Activated T-cell treated with anti-CD3 and anti-CD28 coated beads, Interleukin-2, amount 50 U/mL, for 72 hours (primary cell): ENCODE results near the gene HOXB2. TPM values are rescaled to one million over a fixed set of nuclear protein-coding genes. Genes with fewer than 3 reads are reported as not detected.

Experiments used
- ATAC-seq, 2 donors: fragments of 150-1000 bp; cut with Tn5 transposase; replicated peaks in 1 of 2; 2 replicates each; pipeline ENCODE4 v1.10.0; 2021; ENCODE audit warnings: moderate library complexity in 2 of 2, mild to moderate bottlenecking in 1 of 2
- DNase-seq, 2 donors: peaks; one replicate each; pipeline ENCODE4 v3.0.0; 2021 to 2022; ENCODE audit warnings: mixed read lengths in 1 of 2
- H3K27ac Mint-ChIP-seq: one replicate; pipeline ENCODE4 v1.8.0; 2022; ENCODE audit warnings: mild to moderate bottlenecking, moderate library complexity, mixed read lengths
- H3K27me3 Mint-ChIP-seq: one replicate; pipeline ENCODE4 v1.8.0; 2022; ENCODE audit warnings: low read depth, mixed read lengths
- H3K36me3 Mint-ChIP-seq, 2 donors: one replicate each; pipeline ENCODE4 v1.8.0; 2022; ENCODE audit warnings: mixed read lengths in 2 of 2, mild to moderate bottlenecking in 1 of 2; ENCODE audit not compliant: insufficient read depth in 2 of 2
- H3K4me1 Mint-ChIP-seq: one replicate; pipeline ENCODE4 v1.8.0; 2022; ENCODE audit warnings: low read depth, mixed read lengths
- H3K4me3 Mint-ChIP-seq, 2 donors: one replicate each; pipeline ENCODE4 v1.8.0; 2022; ENCODE audit warnings: mild to moderate bottlenecking in 2 of 2, mixed read lengths in 2 of 2, moderate library complexity in 2 of 2
- H3K9me3 Mint-ChIP-seq, 2 donors: one replicate each; pipeline ENCODE4 v1.8.0; 2022; ENCODE audit warnings: mixed read lengths in 2 of 2
- total RNA-seq, 2 donors: library from RNA; stranded (reverse); gene quantifications; one replicate each; pipeline ENCODE4 v1.2.3, GENCODE V29; 2022

HOXB2 gene
- total RNA-seq, 2 donors from 2014 or later = 18.1 to 37.7 TPM

DNA sequence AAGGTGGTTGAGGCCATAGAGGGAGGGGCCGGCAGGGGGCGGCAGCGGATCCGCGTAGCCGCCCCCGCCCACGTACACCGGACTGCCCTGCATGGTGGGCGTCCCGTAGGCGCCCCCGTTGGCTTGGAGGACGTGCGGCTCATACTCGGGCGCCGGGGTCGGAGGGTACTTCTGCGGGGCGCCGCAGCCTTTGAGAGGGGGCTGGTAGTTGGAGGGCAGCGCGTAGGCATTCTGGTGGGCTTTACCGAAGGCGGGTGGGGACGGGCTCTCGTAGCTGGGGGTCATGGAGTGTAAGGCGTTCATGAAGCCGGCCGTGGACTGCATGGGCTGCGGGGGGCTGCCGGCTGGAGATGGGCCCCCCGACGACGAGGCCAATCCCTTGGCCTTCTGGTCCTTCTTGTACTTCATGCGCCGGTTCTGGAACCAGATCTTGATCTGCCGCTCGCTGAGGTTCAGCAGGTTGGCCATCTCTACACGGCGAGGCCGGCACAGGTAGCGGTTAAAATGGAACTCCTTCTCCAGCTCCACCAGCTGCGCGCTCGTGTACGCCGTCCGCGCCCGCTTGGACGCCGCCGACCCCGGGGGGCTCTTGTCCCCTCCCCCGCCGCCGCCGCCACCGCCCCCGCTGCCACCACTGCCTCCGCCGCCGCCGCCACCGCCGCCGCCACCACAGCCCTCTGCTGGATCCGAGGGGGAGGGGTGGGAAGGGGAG, 5.7 kb upstream of the HOXB2 start:
- Mint-ChIP-seq H3K4me3 (no peak overlapping the region), H3K4me1 (peaks cover 29% of the 10 kb centered on the region), H3K9me3 (no peaks in the 10 kb centered on the region), H3K27ac (no peak overlapping the region), H3K36me3 (peaks cover 0 to 2% of the 10 kb centered on the region in 2 donors), H3K27me3 (peaks cover 1% of the 10 kb centered on the region)
- ATAC-seq (no peak), DNase-seq (no peak)

DNA sequence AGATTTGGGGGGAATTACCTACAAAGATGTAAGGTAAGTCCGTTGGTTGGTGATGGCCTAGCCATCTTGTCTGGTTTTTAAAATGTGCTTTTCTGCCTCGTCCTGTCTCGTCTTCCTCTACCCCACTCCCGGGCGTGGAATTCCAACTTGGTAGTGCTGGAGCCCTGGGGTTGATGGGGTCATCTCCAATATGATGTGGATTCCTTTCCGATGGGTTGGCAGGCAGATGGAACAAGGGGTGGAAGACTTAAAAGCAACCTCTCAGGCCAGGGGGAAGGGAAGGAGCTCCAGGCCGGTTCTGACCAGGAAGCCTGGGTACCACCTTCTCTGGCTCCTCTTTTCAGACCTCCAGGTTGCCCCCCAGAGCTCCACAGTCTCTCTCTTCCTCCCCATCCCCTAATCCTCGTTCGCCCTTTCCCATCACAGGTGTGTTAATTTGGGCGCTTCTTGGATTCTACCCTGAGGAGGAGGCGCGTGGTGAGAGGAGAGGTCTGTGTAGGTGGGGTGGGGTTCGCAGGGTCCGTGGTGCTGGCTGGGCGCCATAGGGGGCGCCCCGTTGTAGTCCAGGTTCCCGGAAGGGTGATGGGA, 5.1 kb upstream of the HOXB2 start:
- Mint-ChIP-seq H3K27me3 (no peaks in the 10 kb centered on the region), H3K36me3 (no peaks in the 10 kb centered on the region), H3K27ac (no peak overlapping the region), H3K9me3 (no peaks in the 10 kb centered on the region), H3K4me1 (peaks cover 31% of the 10 kb centered on the region), H3K4me3 (no peak overlapping the region)
- no peak for ATAC-seq
- no peak for DNase-seq

DNA sequence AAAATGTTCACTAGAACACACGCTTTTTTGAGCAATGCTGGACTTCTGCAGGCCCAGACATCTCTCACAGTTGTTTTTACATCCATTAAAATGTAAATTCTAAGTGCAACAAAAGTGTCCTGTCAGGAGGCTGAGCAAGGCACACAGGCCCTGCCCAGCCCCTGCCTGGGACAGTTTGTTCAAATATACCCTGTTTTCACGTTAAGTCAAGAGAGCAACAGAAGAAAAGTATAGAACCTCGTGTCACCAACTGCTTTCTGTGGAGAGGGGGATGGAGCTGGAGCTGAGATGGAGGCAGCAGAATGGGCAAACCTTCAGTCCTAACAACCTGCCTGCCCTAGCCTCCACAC, 4.3 kb upstream of the HOXB2 start:
- peaks cover 34% of the 10 kb centered on the region for H3K4me1 Mint-ChIP-seq
- no peaks in the 10 kb centered on the region for H3K9me3 Mint-ChIP-seq
- no peak overlapping the region for H3K27ac Mint-ChIP-seq
- H3K36me3 Mint-ChIP-seq = no peaks in the 10 kb centered on the region
- no peak overlapping the region for H3K4me3 Mint-ChIP-seq
- DNase-seq = no peak
- ATAC-seq = no peak
- no peaks in the 10 kb centered on the region for H3K27me3 Mint-ChIP-seq

DNA sequence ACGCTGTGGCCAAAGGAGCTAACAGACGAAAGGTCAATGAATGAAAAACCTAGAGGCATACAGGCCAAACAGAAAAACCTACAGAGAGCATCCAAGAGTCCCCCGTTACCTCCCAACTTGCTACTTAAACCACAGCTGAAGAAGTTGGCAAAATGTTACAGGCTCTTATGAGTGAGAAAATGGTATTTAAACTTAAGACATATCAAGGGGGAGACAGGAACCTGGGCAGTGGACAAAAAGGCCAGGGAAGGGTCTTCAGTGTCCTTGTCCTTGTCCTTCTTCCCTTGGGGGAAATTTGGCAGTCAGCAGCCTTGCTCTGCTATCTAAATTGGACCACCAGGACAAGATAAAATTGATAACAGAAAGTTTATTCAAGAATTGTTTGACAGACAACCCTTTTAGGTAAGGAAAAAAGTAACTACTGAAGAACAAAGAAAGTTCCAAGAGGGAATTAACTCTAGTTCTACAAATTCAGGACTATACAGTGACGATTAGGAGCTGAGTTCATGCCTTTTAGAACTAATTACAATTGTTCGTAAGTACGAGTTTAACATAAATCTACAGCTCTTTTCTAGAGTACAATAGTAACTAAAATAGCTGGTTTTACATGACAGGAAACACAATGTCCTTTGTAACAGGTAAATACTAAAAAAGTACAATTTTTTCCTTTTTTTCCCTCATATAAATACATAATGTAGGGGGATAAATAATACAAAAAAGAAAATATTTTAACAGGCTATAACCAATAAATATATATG, 3.8 kb upstream of the HOXB2 start:
- H3K4me3 Mint-ChIP-seq = peak overlapping the region; percentile 73 to 96
- ATAC-seq (no peak), DNase-seq (no peak)
- peak overlapping the region; percentile 89 for H3K27ac Mint-ChIP-seq
- H3K36me3 Mint-ChIP-seq = peaks cover 0 to 3% of the 10 kb centered on the region in 2 donors
- H3K27me3 Mint-ChIP-seq = no peaks in the 10 kb centered on the region
- peaks cover 39% of the 10 kb centered on the region for H3K4me1 Mint-ChIP-seq
- H3K9me3 Mint-ChIP-seq = no peaks in the 10 kb centered on the region

DNA sequence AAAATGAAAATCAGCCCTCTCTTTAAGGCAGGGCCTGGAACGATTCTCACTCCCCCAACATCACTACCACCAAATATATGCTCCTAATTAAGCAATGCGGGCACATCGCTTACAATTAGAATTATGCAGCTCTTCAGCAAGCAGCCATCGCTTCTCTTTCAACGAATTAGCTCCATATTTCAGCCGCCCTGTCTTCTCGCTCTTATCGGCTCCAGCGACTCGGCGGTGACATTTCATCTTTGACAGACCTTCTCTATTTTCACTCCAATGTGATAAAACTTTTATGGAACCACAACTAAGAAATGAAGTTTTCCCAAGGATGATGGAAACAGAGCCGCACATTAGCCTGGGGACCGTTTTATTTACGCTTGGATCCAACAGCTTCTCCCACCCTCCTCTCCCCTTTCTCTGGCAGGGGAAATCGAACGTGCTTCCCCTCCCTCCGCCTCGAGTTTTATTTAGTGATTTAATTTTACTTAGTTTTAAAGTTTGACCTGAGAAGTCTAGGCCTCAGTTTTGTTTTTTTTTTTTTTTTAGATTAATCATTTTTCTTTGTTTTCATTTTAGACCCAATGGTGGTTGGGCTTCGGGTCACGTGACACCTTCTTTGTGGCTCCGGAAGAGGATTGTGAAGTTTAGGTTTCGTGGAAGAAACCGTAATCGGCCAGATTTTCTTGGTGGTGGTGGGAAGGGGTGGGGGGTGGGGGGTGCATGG, 3.1 kb upstream of the HOXB2 start:
- peak overlapping the region; percentile 87 for H3K27ac Mint-ChIP-seq
- no peak for ATAC-seq
- H3K4me3 Mint-ChIP-seq = peak overlapping the region; percentile 73 to 96
- H3K4me1 Mint-ChIP-seq = peaks cover 39% of the 10 kb centered on the region
- H3K27me3 Mint-ChIP-seq = no peaks in the 10 kb centered on the region
- peaks cover 0 to 3% of the 10 kb centered on the region in 2 donors for H3K36me3 Mint-ChIP-seq
- H3K9me3 Mint-ChIP-seq = no peaks in the 10 kb centered on the region
- DNase-seq = peak; percentile 48 to 55

DNA sequence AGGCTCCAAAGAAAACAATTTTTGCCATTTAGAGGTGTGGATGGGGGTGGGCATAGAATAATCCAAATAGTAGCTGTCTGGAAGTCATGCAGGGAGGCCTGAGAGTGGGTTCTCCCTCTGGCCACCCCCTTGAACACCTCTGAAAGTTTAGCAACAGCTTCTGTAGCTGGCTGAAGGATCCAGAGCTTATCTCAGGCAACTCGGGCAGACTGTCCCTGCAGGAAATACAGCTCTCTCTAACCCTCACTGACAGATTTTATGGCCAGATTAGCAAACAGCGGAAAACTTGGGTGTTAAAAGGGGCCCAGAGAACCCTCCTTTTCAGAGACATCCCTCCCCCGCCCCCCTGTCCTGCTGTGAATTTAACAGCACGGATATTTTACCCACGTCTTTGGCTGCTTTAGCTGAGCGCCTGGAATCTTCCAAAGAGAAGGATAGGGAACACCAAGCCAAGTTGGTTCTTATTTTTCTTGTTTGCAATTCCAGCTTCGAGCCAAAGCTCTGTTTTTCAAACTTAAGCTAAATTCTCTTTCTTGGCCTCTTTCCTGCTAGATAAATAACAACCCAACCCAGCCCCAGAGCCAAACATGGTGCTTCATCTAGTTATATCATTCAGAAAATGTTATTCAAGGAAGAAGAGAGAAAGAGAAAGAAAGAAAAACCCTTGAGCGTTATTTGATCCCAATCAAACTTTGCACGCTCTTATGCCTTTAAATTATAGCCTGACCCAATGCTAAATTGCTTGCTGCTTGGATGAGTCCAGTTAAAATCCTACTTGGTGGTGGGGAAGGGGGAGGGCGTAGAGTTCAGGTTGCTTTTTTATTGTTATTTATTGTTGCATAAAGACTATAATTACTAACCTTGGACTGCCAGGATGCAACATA, 2.3 kb upstream of the HOXB2 start:
- DNase-seq (no peak), ATAC-seq (no peak)
- H3K36me3 Mint-ChIP-seq = peaks cover 4 to 8% of the 10 kb centered on the region in 2 donors
- peak overlapping the region; percentile 90 to 96 for H3K4me3 Mint-ChIP-seq
- no peaks in the 10 kb centered on the region for H3K27me3 Mint-ChIP-seq
- peaks cover 42% of the 10 kb centered on the region for H3K4me1 Mint-ChIP-seq
- no peaks in the 10 kb centered on the region for H3K9me3 Mint-ChIP-seq
- peak overlapping the region; percentile 87 for H3K27ac Mint-ChIP-seq

DNA sequence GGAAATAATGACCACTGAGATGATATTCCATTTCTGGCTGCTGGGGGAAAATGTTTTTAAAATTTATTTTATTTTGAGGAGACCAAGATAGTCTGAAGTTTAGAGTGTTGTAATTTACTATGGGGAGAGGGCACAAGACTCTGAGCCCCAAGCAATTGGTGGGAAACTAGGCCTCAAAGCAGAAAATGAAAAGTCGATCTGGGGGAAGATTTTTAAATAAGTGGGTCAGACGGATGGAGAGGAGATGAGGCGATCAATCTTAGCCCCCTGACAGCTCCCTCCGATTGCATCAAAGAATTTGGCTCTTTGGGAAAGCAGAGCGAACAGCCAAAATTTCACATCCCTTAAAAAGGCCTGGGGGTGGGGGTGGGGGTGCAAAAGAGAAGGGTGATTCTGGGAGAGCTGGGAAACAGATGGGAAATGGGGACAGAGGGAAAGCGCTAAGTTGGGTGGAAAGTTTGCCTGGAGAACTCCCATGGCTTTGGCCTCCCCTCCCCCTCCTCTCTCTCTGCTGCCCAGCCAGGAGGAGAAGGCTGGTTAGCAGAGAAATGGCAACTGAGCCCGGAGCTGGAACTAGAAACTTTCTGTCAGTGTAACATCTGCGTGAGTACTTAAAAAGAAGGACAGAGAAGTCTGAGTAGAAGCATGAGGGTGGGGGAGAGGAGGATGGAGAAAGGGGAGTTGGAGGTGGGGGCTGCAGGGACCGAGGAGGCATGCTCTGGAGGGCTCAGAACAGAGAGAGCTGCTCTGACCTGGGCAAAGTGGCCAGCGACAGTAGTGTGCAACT, 1.4 kb upstream of the HOXB2 start:
- Mint-ChIP-seq H3K9me3 (no peaks in the 10 kb centered on the region), H3K36me3 (peaks cover 8 to 10% of the 10 kb centered on the region in 2 donors), H3K27ac (peak overlapping the region; percentile 47), H3K27me3 (no peaks in the 10 kb centered on the region), H3K4me3 (peak overlapping the region; percentile 90 to 96), H3K4me1 (peaks cover 47% of the 10 kb centered on the region)
- no peak for ATAC-seq
- no peak for DNase-seq

DNA sequence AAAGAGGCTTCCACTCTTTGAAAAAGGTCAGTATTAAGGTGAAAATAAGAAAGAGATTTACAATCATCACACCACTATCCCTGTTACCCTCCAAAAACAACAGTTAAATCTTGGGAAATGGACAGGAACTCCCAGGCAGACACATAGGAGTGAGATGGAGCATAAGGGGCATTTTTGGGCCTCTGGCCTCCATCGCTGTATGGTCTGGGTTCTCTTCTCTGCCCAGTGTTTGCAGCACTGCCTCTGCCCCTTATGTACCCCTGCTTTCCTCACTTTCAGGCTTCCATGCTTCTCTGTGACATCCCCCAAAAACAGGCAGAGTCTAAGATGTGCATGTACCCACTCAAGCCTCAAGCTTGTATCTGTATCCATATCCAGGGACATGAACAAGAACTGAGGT, 630 bp upstream of the HOXB2 start:
- Mint-ChIP-seq H3K4me1 (peaks cover 52% of the 10 kb centered on the region), H3K27me3 (no peaks in the 10 kb centered on the region), H3K4me3 (peak overlapping the region; percentile 90 to 96), H3K9me3 (no peaks in the 10 kb centered on the region), H3K36me3 (peaks cover 8 to 10% of the 10 kb centered on the region in 2 donors), H3K27ac (peak overlapping the region; percentile 55)
- ATAC-seq = no peak
- DNase-seq = no peak

DNA sequence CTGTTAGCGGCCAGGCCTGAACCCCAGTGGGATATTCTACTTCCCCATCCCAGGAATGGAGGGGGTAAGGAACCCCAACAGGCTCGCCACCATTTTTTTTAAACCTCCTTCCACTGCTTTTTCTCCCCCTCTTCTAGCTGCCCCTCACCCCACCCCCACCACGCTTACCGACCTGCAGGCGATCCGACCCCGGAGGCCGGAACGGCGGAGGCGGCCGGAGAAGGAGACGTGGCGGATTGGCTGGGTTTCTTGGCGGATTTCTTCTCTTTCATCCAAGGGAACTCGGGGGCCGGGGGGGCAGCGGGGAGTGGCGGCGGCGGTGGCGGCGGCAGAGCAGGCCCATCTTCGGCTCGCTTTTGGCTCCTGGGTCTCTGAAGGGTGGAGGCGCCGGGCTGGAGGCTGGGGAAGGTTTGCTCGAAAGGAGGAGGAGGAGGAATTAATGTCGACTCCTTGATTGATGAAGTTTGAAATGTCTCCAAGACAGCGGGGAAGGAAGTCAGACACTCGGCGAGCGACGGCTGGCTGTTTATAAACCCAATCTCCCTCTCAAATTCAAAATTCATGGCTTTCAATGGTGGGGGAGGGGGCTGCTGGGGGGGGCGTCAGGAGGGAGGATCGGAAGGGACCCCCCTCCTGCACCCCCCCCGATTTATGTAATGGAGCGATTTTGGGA, 424 bp downstream of the HOXB2 start:
- peak; percentile 3 to 9 for ATAC-seq

DNA sequence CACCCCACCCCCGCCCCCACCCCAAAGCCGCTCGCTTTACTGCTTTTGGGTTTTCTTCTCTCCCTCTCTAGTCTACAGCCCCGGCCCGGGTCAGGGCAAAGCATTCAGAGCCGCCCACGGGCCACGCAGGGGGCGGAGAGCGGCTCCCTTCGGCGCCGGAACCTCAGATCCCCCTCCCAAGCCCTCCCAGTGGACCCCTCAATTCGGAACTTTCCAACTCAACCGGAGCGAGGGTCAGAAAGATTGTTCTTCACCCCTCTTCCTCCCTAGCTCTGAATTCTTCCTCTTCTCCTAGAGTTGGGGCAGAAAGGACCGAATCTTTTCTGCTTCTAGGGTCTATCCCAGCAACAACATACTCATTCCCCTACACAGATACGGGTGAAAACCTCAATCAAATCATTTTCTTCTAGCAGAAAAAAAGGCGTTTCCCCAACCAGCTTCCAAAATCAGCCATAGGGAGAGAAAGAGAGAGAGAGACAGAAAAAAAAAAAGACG, 1.0 kb downstream of the HOXB2 start:
- H3K4me3 Mint-ChIP-seq = peak overlapping the region; percentile 90 to 96
- H3K9me3 Mint-ChIP-seq = no peaks in the 10 kb centered on the region
- peaks cover 7% of the 10 kb centered on the region for H3K27me3 Mint-ChIP-seq
- H3K27ac Mint-ChIP-seq = peak overlapping the region; percentile 96
- DNase-seq (peak; percentile 61 to 72), ATAC-seq (peak; percentile 60 to 63)
- H3K36me3 Mint-ChIP-seq = peaks cover 8 to 10% of the 10 kb centered on the region in 2 donors
- H3K4me1 Mint-ChIP-seq = peaks cover 60% of the 10 kb centered on the region

More for the DNA sequence above, 424 bp downstream of the HOXB2 start:
- Mint-ChIP-seq H3K27ac (peak overlapping the region; percentile 96), H3K36me3 (peaks cover 8 to 10% of the 10 kb centered on the region in 2 donors), H3K9me3 (no peaks in the 10 kb centered on the region), H3K4me3 (peak overlapping the region; percentile 90 to 96), H3K4me1 (peaks cover 60% of the 10 kb centered on the region), H3K27me3 (peaks cover 7% of the 10 kb centered on the region)
- DNase-seq = peak; percentile 56 to 62
